GM19023 (cell line): ENCODE data around the gene JARID2.
"Not testable (repeated sequence)": the region's sequence is repeated elsewhere in the genome, so short reads cannot be mapped to it uniquely, and the experiment has no call there.

ENCODE experiments used
- ATAC-seq: cut with Tn5 transposase; IDR thresholded peaks from one replicate; pipeline ENCODE4 v1.9.1; 2021; ENCODE audit warnings: mild to moderate bottlenecking, moderate library complexity; ENCODE audit not compliant: unreplicated experiment

Gene JARID2

GRCh38 chr6:15527838-15528617 lies 282.2 kb downstream of the JARID2 start:
- no peak for ATAC-seq

DNA sequence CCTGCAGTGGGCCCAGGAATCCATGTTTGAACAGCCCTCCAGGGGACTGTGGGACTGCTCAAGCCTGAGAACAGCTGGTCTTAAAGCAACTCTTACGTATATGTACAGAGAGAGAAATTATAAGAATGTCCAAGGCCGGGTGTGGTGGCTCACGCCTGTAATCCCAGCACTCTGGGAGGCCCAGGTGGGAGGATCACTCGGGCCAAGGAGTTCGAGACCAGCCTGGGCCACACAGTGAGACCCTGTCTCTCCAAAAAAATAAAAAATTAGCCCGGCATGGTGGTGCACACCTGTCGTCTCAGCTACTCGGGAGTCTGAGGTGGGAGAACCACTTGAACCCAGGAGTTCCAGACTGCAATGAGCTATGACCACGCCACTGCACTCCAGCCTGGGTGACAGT lies 283.0 kb downstream of the JARID2 start:
- ATAC-seq, result no peak

DNA sequence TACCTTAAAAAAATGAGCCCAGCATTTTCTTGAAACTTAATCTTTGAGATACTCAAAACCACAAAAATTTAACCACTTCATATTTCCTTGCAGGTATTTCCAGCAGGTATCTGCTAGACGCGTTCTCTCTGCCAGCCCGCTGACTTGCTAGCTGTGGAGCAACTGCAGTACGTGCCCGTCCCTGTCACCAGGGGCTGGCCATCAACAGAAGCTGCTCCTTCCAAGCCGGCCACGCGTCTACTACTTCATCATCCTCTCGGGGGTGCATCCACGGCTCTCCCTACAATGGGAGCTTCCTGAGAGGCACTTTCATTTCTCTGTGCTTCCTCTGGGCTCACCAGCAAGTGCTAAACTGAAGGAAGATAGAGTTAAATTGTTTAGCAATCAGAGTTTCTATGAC lies 284.5 kb downstream of the JARID2 start:
- ATAC-seq, result no peak

DNA sequence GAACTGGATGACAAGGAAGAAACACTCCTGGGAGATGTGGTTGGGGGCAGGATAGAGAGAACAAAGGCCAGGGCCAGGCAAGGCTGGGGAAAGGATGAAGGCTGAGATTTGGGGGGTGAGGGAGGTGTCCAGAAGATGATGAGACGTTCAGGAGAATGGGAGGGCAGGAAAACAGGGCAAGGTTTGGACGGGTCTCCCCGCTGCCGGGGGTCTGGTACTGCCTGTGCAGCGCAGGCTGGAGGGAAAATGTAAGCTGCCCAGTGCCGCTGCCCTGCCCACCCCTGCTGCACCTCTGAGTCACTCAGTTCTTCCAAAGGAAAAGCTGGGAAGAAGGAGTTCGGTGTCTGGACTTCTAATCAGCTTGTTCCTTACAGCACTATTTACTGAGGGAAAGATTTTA lies 286.1 kb downstream of the JARID2 start:
- ATAC-seq, result no peak

GRCh38 chr6:15533379-15534026 lies 287.6 kb downstream of the JARID2 start:
- no peak for ATAC-seq

DNA sequence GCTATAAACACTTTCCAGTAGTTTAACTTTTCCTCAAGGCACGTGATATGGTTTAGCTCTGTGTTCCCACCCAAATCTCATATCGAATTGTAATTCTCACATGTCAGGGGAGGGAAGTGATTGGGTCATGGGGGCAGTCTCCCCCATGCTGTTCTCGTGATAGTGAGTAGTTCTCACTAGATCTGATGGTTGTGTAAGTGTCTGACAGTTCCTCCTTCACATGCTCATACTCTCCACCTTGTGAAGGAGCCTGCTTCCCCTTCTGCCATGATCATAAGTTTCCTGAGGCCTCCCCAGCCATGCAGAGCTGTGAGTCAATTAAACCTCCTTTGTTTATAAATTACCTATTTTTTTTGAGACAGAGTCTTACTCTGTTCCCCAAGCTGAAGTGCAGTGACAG lies 289.1 kb downstream of the JARID2 start:
- no peak for ATAC-seq

- ATAC-seq, result no peak
Observed at GRCh38 chr6:15535495-15536197, 289.8 kb downstream of the JARID2 start.

DNA sequence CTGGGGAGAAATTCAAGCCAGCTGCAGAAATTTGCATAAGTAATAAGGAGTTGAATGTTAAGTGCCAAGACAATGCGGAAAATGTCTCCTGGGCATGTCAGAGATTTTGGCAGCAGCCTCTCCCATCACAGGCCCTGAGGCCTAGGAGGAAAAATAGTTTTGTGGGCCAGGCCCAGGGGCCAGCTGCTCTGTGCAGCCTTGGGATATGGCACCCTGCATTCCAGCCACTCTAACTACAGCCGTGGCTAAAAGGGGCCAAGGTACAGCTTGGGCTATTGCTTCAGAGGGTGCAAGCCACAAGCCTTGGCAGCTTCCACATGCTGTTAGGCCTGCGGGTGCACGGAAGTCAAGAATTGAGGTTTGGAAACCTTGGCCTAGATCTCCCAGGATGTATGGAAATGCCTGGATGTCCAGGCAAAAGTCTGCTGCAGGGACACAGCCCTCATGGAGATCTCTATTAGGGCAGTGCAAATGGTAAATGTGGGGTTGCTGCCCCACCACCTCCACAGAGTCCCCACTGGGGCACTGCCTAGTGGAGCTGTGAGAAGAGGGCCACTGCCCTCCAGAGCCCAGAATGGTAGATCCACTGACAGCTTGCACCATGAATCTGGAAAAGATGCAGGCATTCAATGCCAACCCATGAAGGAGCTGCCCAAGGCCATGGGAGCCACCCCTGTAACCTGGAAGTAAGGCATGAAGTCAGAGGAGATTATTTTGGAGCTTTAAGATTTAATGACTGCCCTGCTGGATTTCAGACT lies 290.5 kb downstream of the JARID2 start:
- no peak for ATAC-seq

DNA sequence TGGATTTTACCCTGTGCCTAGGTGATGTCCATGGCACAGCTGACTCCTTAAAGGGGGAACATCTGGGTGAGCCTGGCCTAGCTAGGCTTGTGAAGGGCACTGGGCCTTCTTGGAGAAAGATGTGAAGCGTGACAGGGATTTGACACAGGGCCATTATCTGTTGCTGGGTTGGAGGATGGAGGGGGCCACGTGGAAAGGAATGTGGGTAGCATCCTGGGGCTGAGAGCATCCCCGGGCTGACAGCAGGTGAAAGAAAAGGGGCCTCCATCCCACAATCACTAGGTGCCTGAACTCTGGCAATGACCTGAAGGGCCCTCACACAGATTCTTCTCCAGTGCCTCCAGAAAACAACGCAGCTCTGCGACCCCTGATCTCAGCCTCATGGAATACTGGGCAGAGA lies 292.2 kb downstream of the JARID2 start:
- ATAC-seq, result no peak

- no peak for ATAC-seq
Observed at GRCh38 chr6:15538766-15539495, 293.1 kb downstream of the JARID2 start.

- ATAC-seq, result no peak
Observed at GRCh38 chr6:15539722-15540270, 293.9 kb downstream of the JARID2 start.

DNA sequence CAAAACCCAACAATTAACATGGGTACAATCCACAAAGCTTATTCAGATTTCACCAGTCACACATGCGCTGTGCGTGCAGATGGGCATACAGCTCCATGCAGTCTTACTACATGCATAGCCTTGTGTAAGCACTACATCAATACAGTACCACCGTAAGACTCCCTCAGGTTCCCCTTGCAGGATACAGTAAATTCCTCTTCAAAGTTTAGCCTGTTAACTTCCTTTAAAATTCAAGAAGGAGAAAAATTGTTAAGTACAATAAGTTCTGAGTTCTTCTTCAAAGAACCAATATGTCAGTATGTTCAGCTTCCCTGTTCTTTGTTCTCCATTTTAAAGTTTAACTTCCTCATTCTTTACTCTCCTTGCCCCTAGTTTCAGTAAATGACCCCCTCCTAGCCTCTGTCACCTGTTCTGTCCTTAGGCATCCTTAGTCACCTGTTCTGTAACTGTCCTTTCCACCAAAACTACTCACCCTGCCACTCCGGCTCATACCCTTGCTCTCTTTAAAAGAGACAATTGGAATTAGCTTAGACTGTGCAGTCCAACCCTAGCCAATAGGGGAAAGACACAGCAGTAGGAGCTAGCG lies 297.6 kb downstream of the JARID2 start:
- ATAC-seq, result not testable (repeated sequence)

DNA sequence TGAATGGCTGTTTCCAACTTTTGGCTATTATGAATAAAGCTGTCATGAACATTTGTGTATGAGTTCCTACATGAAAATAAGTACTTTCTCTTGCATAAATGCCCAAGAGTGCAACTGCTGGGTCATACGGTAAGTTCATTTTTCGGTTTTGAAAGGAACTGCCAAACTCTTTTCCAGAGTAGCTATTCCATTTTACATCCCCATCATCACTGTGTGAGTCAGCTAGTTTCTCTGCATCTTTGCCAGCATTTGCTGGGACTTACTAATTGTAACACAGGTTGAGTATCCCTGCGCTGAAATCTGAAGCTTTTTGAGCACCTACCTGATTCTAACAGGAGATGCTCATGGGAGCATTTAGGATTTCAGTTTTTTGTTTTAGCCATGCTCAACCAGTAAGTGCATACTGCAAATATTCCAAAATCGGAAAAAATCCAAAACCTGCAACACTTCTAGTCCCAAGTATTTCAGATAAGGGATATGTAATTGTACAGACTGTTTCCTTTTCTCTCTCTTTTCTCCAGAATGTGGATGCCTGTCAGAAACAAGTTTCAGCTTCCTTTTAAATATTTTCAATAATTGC lies 298.5 kb downstream of the JARID2 start:
- no peak for ATAC-seq

DNA sequence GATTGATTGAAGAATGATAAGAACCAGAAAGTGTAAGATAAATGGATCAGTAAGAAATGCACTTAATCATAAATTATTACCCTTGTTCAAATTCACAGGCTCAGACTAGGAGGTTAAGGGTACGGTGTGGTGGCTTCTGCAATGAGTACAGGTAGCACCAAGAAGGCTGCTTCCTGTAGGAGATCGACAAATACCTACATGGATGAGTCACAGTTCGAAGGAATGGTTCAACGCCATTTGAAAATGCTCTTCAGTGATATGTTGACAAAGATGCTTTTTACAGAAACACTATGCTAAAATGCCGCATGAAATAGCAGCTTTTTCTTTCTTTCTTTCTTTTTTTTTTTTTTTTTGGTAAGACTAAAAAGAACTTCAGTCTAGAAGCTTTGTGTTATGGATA lies 300.7 kb downstream of the JARID2 start:
- no peak for ATAC-seq

GRCh38 chr6:15547400-15547799 lies 301.5 kb downstream of the JARID2 start:
- no peak for ATAC-seq

- ATAC-seq, result no peak
Observed at GRCh38 chr6:15549371-15549770, 303.5 kb downstream of the JARID2 start.

DNA sequence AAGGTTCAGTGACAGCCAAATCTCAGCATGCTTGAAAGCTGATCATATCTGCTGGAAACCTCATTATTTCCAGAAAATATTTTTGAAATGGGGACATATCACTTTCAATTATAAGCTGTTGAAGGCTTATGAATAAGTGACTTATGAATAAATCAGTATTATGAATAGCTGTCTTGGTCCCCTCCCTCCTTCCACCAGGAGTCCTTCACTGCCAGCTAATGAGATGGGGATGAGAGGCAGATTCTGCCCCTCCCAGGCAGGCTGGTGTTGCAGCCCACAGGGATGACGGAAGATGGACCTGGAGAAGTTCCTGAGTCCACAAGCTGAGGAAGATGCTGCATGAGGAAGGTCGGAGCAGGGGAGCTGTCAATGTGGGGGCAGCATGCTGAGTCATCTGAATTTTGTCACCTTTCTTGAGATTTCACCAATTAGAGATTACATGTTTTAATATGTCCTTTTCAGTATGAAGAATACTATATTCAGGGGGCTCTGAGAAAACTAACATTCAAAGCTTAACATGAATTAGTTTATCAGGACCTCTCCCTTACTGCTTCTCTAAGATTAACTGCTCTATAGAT lies 304.8 kb downstream of the JARID2 start:
- no peak for ATAC-seq

- ATAC-seq, result no peak
Observed at GRCh38 chr6:15551262-15551661, 305.4 kb downstream of the JARID2 start.

DNA sequence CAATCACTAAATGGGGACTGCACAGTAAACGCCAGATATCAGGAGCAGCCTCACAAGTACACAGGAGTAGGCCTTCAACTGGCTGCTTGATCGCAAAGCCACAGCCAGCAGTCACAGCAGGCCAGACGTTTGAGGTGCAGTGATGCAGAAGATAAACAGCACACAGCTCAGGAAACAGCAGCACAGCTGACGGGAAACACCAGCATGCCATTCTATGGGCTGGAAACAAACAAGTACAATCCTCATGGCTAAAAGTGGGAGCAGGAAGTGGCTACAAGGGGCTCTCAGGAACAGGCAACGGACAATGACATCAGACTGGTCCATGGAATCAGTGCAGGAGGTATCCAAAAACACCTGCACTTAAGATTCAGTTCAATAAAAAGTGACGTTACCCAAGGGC lies 305.9 kb downstream of the JARID2 start:
- no peak for ATAC-seq
